ENCODE results near the gene NKX2-4.

The NKX2-4 gene

GRCh38 chr20:21358737-21359136 is 38.6 kb downstream of the NKX2-4 start:
- no peak for DNase-seq

GRCh38 chr20:21357844-21358243 is 39.5 kb downstream of the NKX2-4 start:
- DNase-seq: no peak

GRCh38 chr20:21356386-21356785 is 40.9 kb downstream of the NKX2-4 start:
- no peak for DNase-seq

GRCh38 chr20:21355981-21356380 is 41.3 kb downstream of the NKX2-4 start:
- DNase-seq: no peak

- no peak for DNase-seq
Observed at GRCh38 chr20:21353236-21353635, 44.1 kb downstream of the NKX2-4 start.

- DNase-seq: no peak
Observed at GRCh38 chr20:21352703-21353102, 44.6 kb downstream of the NKX2-4 start.
